DOHH2 (cell line): Measurements from ENCODE around the gene LGR6.

Source experiments
- CTCF ChIP-seq: fragments of 200-600 bp; sonication (generic); IDR thresholded peaks from one replicate; pipeline ENCODE4 v1.5.1; 2014; ENCODE audit warnings: antibody characterized with exemption, mild to moderate bottlenecking, low read depth, low read length; ENCODE audit not compliant: poor library complexity, severe bottlenecking
- EZH2phosphoT487 ChIP-seq: fragments of 200-600 bp; sonication (generic); IDR thresholded peaks from 2 replicates; pipeline ENCODE4 v1.6.1; 2017; ENCODE audit warnings: borderline replicate concordance, mild to moderate bottlenecking, antibody characterized with exemption, low read length, moderate library complexity, mixed read lengths

- TF ChIP-seq CTCF (no peak), EZH2phosphoT487 (no peak)
These were observed 126.4 kb downstream of the LGR6 start for GRCh38 chr1:202320081-202320405.
